H1 (cell line): ENCODE data around the gene CUBN. TPM values are rescaled to one million over a fixed set of nuclear protein-coding genes. Genes with fewer than 3 reads are reported as not detected.
"Not testable (repeated sequence)": the region's sequence is repeated elsewhere in the genome, so short reads cannot be mapped to it uniquely, and the experiment has no call there.

Source experiments
- CTCF ChIA-PET: fragments of 300-600 bp; sonication (Branson Sonifier 250); formaldehyde crosslinking; loops from one replicate; lab custom pipeline; 2021; ENCODE audit not compliant: partially characterized antibody; lab: Charles Lee
- POLR2A ChIA-PET: fragments of 300-600 bp; sonication (Branson Sonifier 250); formaldehyde crosslinking; loops from one replicate; lab custom pipeline; 2021; ENCODE audit warnings: inconsistent platforms; ENCODE audit not compliant: partially characterized antibody; lab: Charles Lee
- DNase-seq, 2 experiments: peaks; one replicate each; pipeline versions ENCODE4 v3.0.0 to v3.0.0-alpha.2; 2010 to 2022; ENCODE audit warnings: low spot score in 2 of 2, low read depth in 1 of 2, mixed read lengths in 1 of 2
- FAIRE-seq: peaks from 2 replicates; lab custom pipeline; 2011; peaks lifted over from hg19 to GRCh38; lab: Jason Lieb, UNC
- H2AFZ ChIP-seq: 2 replicates; pipeline ENCODE4 v1.8.1; 2012; ENCODE audit warnings: low read length, inconsistent platforms
- H2AK5ac ChIP-seq: 2 replicates; pipeline ENCODE4 v1.6.1; 2013; ENCODE audit warnings: low read depth, low read length
- H2BK120ac ChIP-seq: replicated peaks from 2 replicates; pipeline ENCODE3; 2013; ENCODE audit warnings: low read depth, low read length, inconsistent platforms
- H2BK12ac ChIP-seq: 2 replicates; pipeline ENCODE4 v1.6.1; 2013; ENCODE audit warnings: low read depth, low read length
- H2BK15ac ChIP-seq: 2 replicates; pipeline ENCODE4 v1.6.1; 2013; ENCODE audit warnings: low read length
- H2BK20ac ChIP-seq: 2 replicates; pipeline ENCODE4 v1.6.1; 2013; ENCODE audit warnings: low read length
- H2BK5ac ChIP-seq: 2 replicates; pipeline ENCODE4 v1.6.1; 2013; ENCODE audit warnings: low read depth, low read length
- H3K14ac ChIP-seq: 2 replicates; pipeline ENCODE4 v1.6.1; 2013; ENCODE audit warnings: inconsistent platforms; ENCODE audit not compliant: insufficient read length
- H3K18ac ChIP-seq: 2 replicates; pipeline ENCODE4 v1.6.1; 2013; ENCODE audit warnings: low read length; ENCODE audit errors: extremely low read depth
- H3K23ac ChIP-seq: 2 replicates; pipeline ENCODE4 v1.6.1; 2013; ENCODE audit warnings: inconsistent platforms; ENCODE audit not compliant: insufficient read length
- H3K23me2 ChIP-seq: 2 replicates; pipeline ENCODE4 v1.6.1; 2013; ENCODE audit warnings: low read depth, low read length
- H3K27ac ChIP-seq: 2 replicates; pipeline ENCODE4 v1.6.1; 2011; ENCODE audit warnings: low read depth, low read length, inconsistent platforms
- H3K27me3 ChIP-seq, 4 experiments: replicated peaks in 1 of 4; 1 replicate in 1 of 4; 2 replicates in 3 of 4; pipeline versions ENCODE4 v1.6.1 to v1.8.1; 2011 to 2013; ENCODE audit warnings: low read length in 3 of 4, mild to moderate bottlenecking in 3 of 4, inconsistent platforms in 2 of 4, mixed read lengths in 2 of 4, moderate library complexity in 1 of 4; ENCODE audit not compliant: control insufficient read depth in 3 of 4, insufficient read depth in 3 of 4; ENCODE audit errors: extremely low read depth in 1 of 4
- H3K36me3 ChIP-seq, 4 experiments: 2 replicates each; pipeline versions ENCODE4 v1.6.1 to v1.8.1; 2011 to 2013; ENCODE audit warnings: mild to moderate bottlenecking in 4 of 4, low read length in 3 of 4, moderate library complexity in 2 of 4, control low read depth in 1 of 4, inconsistent platforms in 1 of 4; ENCODE audit not compliant: insufficient read depth in 4 of 4, control insufficient read depth in 2 of 4
- H3K4ac ChIP-seq: replicated peaks from 2 replicates; pipeline ENCODE3; 2013; ENCODE audit warnings: low read length, low read depth, mixed read lengths, inconsistent platforms; ENCODE audit not compliant: insufficient read length
- H3K4me1 ChIP-seq, 4 experiments: replicated peaks in 1 of 4; 1 replicate in 1 of 4; 2 replicates in 3 of 4; pipeline versions ENCODE4 v1.6.1 to v1.8.1; 2011 to 2013; ENCODE audit warnings: low read length in 3 of 4, inconsistent platforms in 2 of 4, mixed read lengths in 1 of 4; ENCODE audit not compliant: insufficient read depth in 4 of 4, control insufficient read depth in 3 of 4
- H3K4me2 ChIP-seq, 2 experiments: 2 replicates each; pipeline versions ENCODE4 v1.6.1 to v1.8.1; 2011 to 2013; ENCODE audit warnings: low read depth in 2 of 2, low read length in 2 of 2, control low read depth in 1 of 2, inconsistent platforms in 1 of 2, mild to moderate bottlenecking in 1 of 2; ENCODE audit not compliant: insufficient read depth in 1 of 2
- H3K4me3 ChIP-seq, 4 experiments: fragments of 200-600, 300-600 bp in 1 of 4; sonication (generic), shearing (Covaris generic), sonication (Bioruptor Twin) in 1 of 4; 2 replicates each; pipeline versions ENCODE4 v1.5.1 to v1.8.1; 2011 to 2016; ENCODE audit warnings: low read length in 4 of 4, low read depth in 3 of 4, control low read depth in 2 of 4, inconsistent platforms in 2 of 4, mild to moderate bottlenecking in 2 of 4, mixed read lengths in 1 of 4, moderate library complexity in 1 of 4; ENCODE audit not compliant: insufficient read depth in 2 of 4; ENCODE audit errors: extremely low read depth in 1 of 4
- H3K56ac ChIP-seq: replicated peaks from 2 replicates; pipeline ENCODE3; 2013; ENCODE audit warnings: low read depth, mild to moderate bottlenecking, mixed read lengths, low read length, inconsistent platforms; ENCODE audit not compliant: insufficient read length
- H3K79me1 ChIP-seq: 2 replicates; pipeline ENCODE4 v1.6.1; 2013; ENCODE audit warnings: low read depth, low read length, control low read depth
- H3K79me2 ChIP-seq, 2 experiments: 2 replicates each; pipeline versions ENCODE4 v1.6.1 to v1.8.1; 2012 to 2013; ENCODE audit warnings: low read length in 2 of 2, mild to moderate bottlenecking in 2 of 2, inconsistent platforms in 1 of 2; ENCODE audit not compliant: insufficient read depth in 2 of 2, control insufficient read depth in 1 of 2
- H3K9ac ChIP-seq, 4 experiments: replicated peaks in 1 of 4; 1 replicate in 1 of 4; 2 replicates in 3 of 4; pipeline versions ENCODE4 v1.6.1 to v1.8.1; 2011 to 2013; ENCODE audit warnings: low read depth in 3 of 4, low read length in 3 of 4, control low read depth in 2 of 4, mild to moderate bottlenecking in 2 of 4, moderate library complexity in 2 of 4, inconsistent platforms in 1 of 4; ENCODE audit errors: extremely low read depth in 1 of 4
- H3K9me3 ChIP-seq, 2 experiments: 2 replicates each; pipeline versions ENCODE4 v1.6.1 to v1.8.1; 2012 to 2013; ENCODE audit warnings: mild to moderate bottlenecking in 2 of 2, moderate library complexity in 2 of 2, control low read depth in 1 of 2, inconsistent platforms in 1 of 2, low read depth in 1 of 2, low read length in 1 of 2, mixed read lengths in 1 of 2; ENCODE audit not compliant: insufficient read depth in 2 of 2
- H4K20me1 ChIP-seq, 2 experiments: replicated peaks in 1 of 2; 2 replicates each; pipeline versions ENCODE3 to v1.8.1; 2011 to 2013; ENCODE audit warnings: inconsistent platforms in 2 of 2, low read length in 2 of 2, mild to moderate bottlenecking in 1 of 2; ENCODE audit not compliant: insufficient read depth in 2 of 2, control insufficient read depth in 1 of 2
- H4K5ac ChIP-seq: 2 replicates; pipeline ENCODE4 v1.6.1; 2013; ENCODE audit warnings: low read length, low read depth, mixed read lengths, inconsistent platforms; ENCODE audit not compliant: insufficient read length
- H4K8ac ChIP-seq: 2 replicates; pipeline ENCODE4 v1.8.0; 2013; ENCODE audit warnings: mild to moderate bottlenecking, moderate library complexity, low read length, inconsistent platforms; ENCODE audit not compliant: insufficient read depth; ENCODE audit errors: extremely low read depth
- H4K91ac ChIP-seq: replicated peaks from 2 replicates; pipeline ENCODE3; 2013; ENCODE audit warnings: low read length, mixed read lengths, inconsistent platforms; ENCODE audit not compliant: insufficient read length
- WGBS, 2 experiments: shearing (Covaris generic) in 1 of 2; methylation state at CpG; one replicate each; pipeline versions ENCODE4 v1.1.6 to v1.1.7; 2013 to 2015; ENCODE audit warnings: low lambda C conversion rate in 2 of 2, mixed read lengths in 2 of 2, inconsistent platforms in 1 of 2, low coverage in 1 of 2, missing lambda C conversion rate in 1 of 2; ENCODE audit not compliant: insufficient replicate concordance in 2 of 2, insufficient coverage in 1 of 2, insufficient read length in 1 of 2; ENCODE audit errors: extremely low coverage in 1 of 2, missing lambda C conversion rate in 1 of 2; 5-methylcytosine and 5-hydroxymethylcytosine counted together
- polyA plus RNA-seq, 7 experiments: library from polyadenylated mRNA; depleted of rRNA in 3 of 7; stranded (reverse) in 5 of 7; unstranded in 2 of 7; fragments of >200 nt in 5 of 7; fragments of 200-250 nt in 2 of 7; gene quantifications; 1 replicate in 5 of 7; 2 replicates in 1 of 7; 4 replicates in 1 of 7; pipeline versions ENCODE4 v1.2.1 to v1.2.3, GENCODE V29; 2011 to 2013; ENCODE audit warnings: missing spikeins in 2 of 7, mixed read lengths in 2 of 7
- total RNA-seq: library from RNA; stranded (reverse); fragmentation: NEBNext Ultra II Directional; extraction: Animal tissue kit (Norgen Biotek cat#: 25700); gene quantifications from 2 replicates; pipeline ENCODE4 v1.2.1, GENCODE V29; 2021

The CUBN gene
- total and polyA plus RNA-seq, 2 of the 8 experiments (the other 6 are each of a cell fraction or from before 2014, with no cell fraction given), result 0.04 to 0.08 TPM

DNA sequence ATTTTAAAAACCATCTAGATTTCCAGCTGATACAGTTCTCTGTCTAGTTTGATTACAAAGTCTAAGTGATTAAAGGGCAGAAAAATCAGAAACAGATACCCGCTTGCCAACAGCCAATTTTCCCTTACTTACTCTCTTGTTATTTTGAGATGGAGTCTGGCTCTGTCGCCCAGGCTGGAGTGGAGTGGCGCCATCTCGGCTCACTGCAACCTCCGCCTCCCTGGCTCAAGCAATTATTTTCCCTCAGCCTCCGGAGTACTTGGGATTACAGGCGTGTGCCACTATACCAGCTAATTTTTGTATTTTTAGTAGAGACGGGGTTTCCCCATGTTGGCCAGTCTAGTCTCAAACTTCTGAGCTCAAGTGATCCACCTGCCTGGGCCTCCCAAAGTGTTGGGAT, 302.1 kb downstream of the CUBN start:
- 91% methylated on average over 8 of the region's 8 CpGs; no CpG with 5 or more reads in 1 of the 2 experiments for WGBS, 2 experiments
- CTCF ChIA-PET, result interaction anchor here (0.7 to 2.0 kb wide), 14 partner anchors 10 to 1084 kb away, joined by 3 to 7 read pairs (median 4); partner anchors contain the start of gene RSU1
- POLR2A ChIA-PET, result not testable (repeated sequence)

More for the DNA sequence above, 302.1 kb downstream of the CUBN start:
- not testable (repeated sequence) for DNase-seq, H3K4me2 ChIP-seq, H4K8ac ChIP-seq, H4K91ac ChIP-seq, H3K4ac ChIP-seq, H4K5ac ChIP-seq, H3K23me2 ChIP-seq, H3K18ac ChIP-seq, H2BK5ac ChIP-seq, H3K23ac ChIP-seq, H4K20me1 ChIP-seq, H3K9ac ChIP-seq, H2BK20ac ChIP-seq, H3K4me3 ChIP-seq, H2BK15ac ChIP-seq, H2AFZ ChIP-seq, H2BK120ac ChIP-seq, H3K4me1 ChIP-seq, FAIRE-seq, H3K27ac ChIP-seq, H2AK5ac ChIP-seq, H3K14ac ChIP-seq, H3K27me3 ChIP-seq, H3K36me3 ChIP-seq, H3K79me1 ChIP-seq, H3K56ac ChIP-seq, H2BK12ac ChIP-seq, H3K79me2 ChIP-seq
- peaks cover 10 to 11% of the 10 kb centered on the region in 2 experiments for H3K9me3 ChIP-seq
